HG03060 (cell line): Measurements from ENCODE around the gene STXBP5.
"Not testable (repeated sequence)": the region's sequence is repeated elsewhere in the genome, so short reads cannot be mapped to it uniquely, and the experiment has no call there.

Experiments
- ATAC-seq: cut with Tn5 transposase; IDR thresholded peaks from one replicate; pipeline ENCODE4 v1.9.1; 2021; ENCODE audit warnings: low read depth, moderate number of reproducible peaks; ENCODE audit not compliant: unreplicated experiment

STXBP5 gene

GRCh38 chr6:147347882-147348575 lies 143.8 kb downstream of the STXBP5 start:
- no peak for ATAC-seq

- no peak for ATAC-seq
Observed at GRCh38 chr6:147361311-147361981, 157.2 kb downstream of the STXBP5 start.

GRCh38 chr6:147366290-147366689 lies 162.1 kb downstream of the STXBP5 start:
- no peak for ATAC-seq

- no peak for ATAC-seq
Observed at GRCh38 chr6:147371325-147371724, 167.1 kb downstream of the STXBP5 start.

- no peak for ATAC-seq
Observed at GRCh38 chr6:147372806-147373205, 168.6 kb downstream of the STXBP5 start.

- ATAC-seq = no peak
Observed at GRCh38 chr6:147378819-147379218, 174.6 kb downstream of the STXBP5 start.

GRCh38 chr6:147380841-147381240 lies 176.6 kb downstream of the STXBP5 start:
- not testable (repeated sequence) for ATAC-seq

GRCh38 chr6:147381712-147382111 lies 177.5 kb downstream of the STXBP5 start:
- ATAC-seq = no peak

- no peak for ATAC-seq
Observed at GRCh38 chr6:147382945-147383554, 178.8 kb downstream of the STXBP5 start.

- ATAC-seq = no peak
Observed at GRCh38 chr6:147384029-147384428, 179.8 kb downstream of the STXBP5 start.

- no peak for ATAC-seq
Observed at GRCh38 chr6:147384737-147385710, 180.8 kb downstream of the STXBP5 start.

- no peak for ATAC-seq
Observed at GRCh38 chr6:147389463-147389862, 185.2 kb downstream of the STXBP5 start.

GRCh38 chr6:147390909-147391536 lies 186.8 kb downstream of the STXBP5 start:
- ATAC-seq = no peak

GRCh38 chr6:147392917-147393625 lies 188.9 kb downstream of the STXBP5 start:
- ATAC-seq = no peak

GRCh38 chr6:147395158-147395557 lies 190.9 kb downstream of the STXBP5 start:
- ATAC-seq = no peak

GRCh38 chr6:147397306-147397705 lies 193.1 kb downstream of the STXBP5 start:
- ATAC-seq = no peak

- ATAC-seq = no peak
Observed at GRCh38 chr6:147400968-147401367, 196.8 kb downstream of the STXBP5 start.

GRCh38 chr6:147401779-147402178 lies 197.6 kb downstream of the STXBP5 start:
- ATAC-seq = no peak

- ATAC-seq = no peak
Observed at GRCh38 chr6:147406783-147407182, 202.6 kb downstream of the STXBP5 start.

- no peak for ATAC-seq
Observed at GRCh38 chr6:147407571-147407970, 203.4 kb downstream of the STXBP5 start.
